ENCODE data around the gene KLHL7.

- TF ChIP-seq CTCF (conservative IDR thresholded peaks at IDR 0.05; ENCODE audit: low read depth, low read length) (no peak), EZH2 (IDR thresholded peaks at IDR 0.05; ENCODE audit: borderline replicate concordance, low read depth, low read length, poor library complexity, severe bottlenecking) (no peak)
Observed at GRCh38 chr7:23076772-23077171, 28.8 kb upstream of the KLHL7 start.
